Left lung (tissue), 10 donors: ENCODE data around the gene MMUT. TPM values are rescaled to one million over a fixed set of nuclear protein-coding genes. Genes with fewer than 3 reads are reported as not detected.
"Not testable (repeated sequence)": the region's sequence is repeated elsewhere in the genome, so short reads cannot be mapped to it uniquely, and the experiment has no call there.

Experiments used
- ATAC-seq: fragments of 200-7000 bp; cut with Tn5 transposase; one replicate; pipeline ENCODE4 v1.9.1; 2020; ENCODE audit warnings: moderate library complexity
- DNase-seq, 4 donors: peaks; one replicate each; pipeline ENCODE4 v3.0.0-alpha.2; 2013 to 2020
- H3K27ac ChIP-seq, 2 donors: fragments of 200-600 bp; sonication (generic) in 1 of 2; one replicate each; pipeline versions ENCODE4 v1.5.0 to v1.8.0; 2020 to 2021
- H3K27me3 ChIP-seq, 2 donors: fragments of 200-600 bp; sonication (generic) in 1 of 2; one replicate each; pipeline versions ENCODE4 v1.5.0 to v1.8.0; 2020 to 2021
- H3K36me3 ChIP-seq, 2 donors: fragments of 200-600 bp; sonication (generic) in 1 of 2; one replicate each; pipeline versions ENCODE4 v1.5.0 to v1.8.0; 2020 to 2021
- H3K4me1 ChIP-seq, 2 donors: fragments of 200-600 bp; one replicate each; pipeline ENCODE4 v1.8.0; 2021
- H3K4me3 ChIP-seq, 2 donors: fragments of 200-600 bp; sonication (generic) in 1 of 2; one replicate each; pipeline versions ENCODE4 v1.5.0 to v1.8.0; 2020 to 2021; ENCODE audit warnings: mild to moderate bottlenecking in 1 of 2
- H3K9me3 ChIP-seq, 2 donors: fragments of 200-600 bp; sonication (generic) in 1 of 2; one replicate each; pipeline versions ENCODE4 v1.5.0 to v1.8.0; 2020 to 2021
- CTCF ChIP-seq, 2 donors: fragments of 200-600 bp; sonication (generic) in 1 of 2; IDR thresholded peaks; one replicate each; pipeline versions ENCODE4 v1.5.0 to v1.8.0; 2021; ENCODE audit warnings: antibody characterized with exemption in 2 of 2
- intact Hi-C, 2 donors: fragments of 100-400 bp; cut with DNase I; formaldehyde crosslinking; loops; one replicate each; pipeline versions ENCODE4 v1.11.2 to v1.14.2; 2022
- polyA plus RNA-seq, 6 donors: library from polyadenylated mRNA; unstranded; fragments of 120-200 nt; gene quantifications; one replicate each; pipeline ENCODE4 v1.2.1, GENCODE V29; 2013; ENCODE audit not compliant: insufficient read length in 6 of 6
- total RNA-seq, 2 donors: library from RNA; stranded (reverse); fragmentation: NEBNext Ultra II Directional; extraction: Animal tissue kit (Norgen Biotek cat#: 25700); gene quantifications; one replicate each; pipeline ENCODE4 v1.2.1, GENCODE V29; 2021
- donor health status: DM: no; HTN: yes; CAD: no.
- donor health status: DM: no; HTN: no; CAD: no.

MMUT gene
- total and polyA plus RNA-seq, 8 donors, result 20.6 to 45.7 (median 33.9) TPM

- DNase-seq, result no peak
- Histone ChIP-seq H3K9me3 (no peaks in the 10 kb centered on the region), H3K27me3 (no peaks in the 10 kb centered on the region), H3K4me1 (no peaks in the 10 kb centered on the region), H3K27ac (no peak within 1 kb of the TSS), H3K36me3 (no peaks in the 10 kb centered on the region), H3K4me3 (no peak within 1 kb of the TSS)
- intact Hi-C loops, result no loop called here
- no peak for ATAC-seq
- TF ChIP-seq CTCF (IDR thresholded peaks at IDR 0.05), result no peak
Measured at GRCh38 chr6:49499623-49500022, 36.6 kb upstream of the MMUT start, which contains the start of gene GLYATL3. TSS of gene GLYATL3 (plus strand) at chr6:49499923. CDS start at chr6:49511991, 12,068 bp downstream.

- no peak for TF ChIP-seq CTCF (IDR thresholded peaks at IDR 0.05)
- Histone ChIP-seq H3K27me3 (no peaks in the 10 kb centered on the region), H3K36me3 (peaks cover 0 to 2% of the 10 kb centered on the region in 2 donors), H3K27ac (no peak overlapping the region), H3K4me3 (no peak overlapping the region), H3K9me3 (no peaks in the 10 kb centered on the region), H3K4me1 (no peaks in the 10 kb centered on the region)
- DNase-seq (no peak), ATAC-seq (no peak)
- intact Hi-C loops, result no loop called here
Measured at GRCh38 chr6:49499126-49499525, 36.1 kb upstream of the MMUT start.

- DNase-seq (no peak), ATAC-seq (no peak)
- Histone ChIP-seq H3K27ac (no peak overlapping the region), H3K9me3 (no peaks in the 10 kb centered on the region), H3K27me3 (no peaks in the 10 kb centered on the region), H3K4me3 (no peak overlapping the region), H3K4me1 (no peaks in the 10 kb centered on the region), H3K36me3 (peaks cover 0 to 20% of the 10 kb centered on the region in 2 donors)
- intact Hi-C loops, result no loop called here
- TF ChIP-seq CTCF (IDR thresholded peaks at IDR 0.05), result no peak
Measured at GRCh38 chr6:49497304-49497703, 34.3 kb upstream of the MMUT start.

- H3K4me3 ChIP-seq, result no peak overlapping the region
- intact Hi-C loops, result no loop called here
- no peaks in the 10 kb centered on the region for H3K4me1 ChIP-seq
- no peaks in the 10 kb centered on the region for H3K9me3 ChIP-seq
- H3K27ac ChIP-seq, result no peak overlapping the region
- H3K36me3 ChIP-seq, result peaks cover 0 to 54% of the 10 kb centered on the region in 2 donors
- no peak for DNase-seq
- no peak for TF ChIP-seq CTCF (IDR thresholded peaks at IDR 0.05)
- ATAC-seq, result no peak
- H3K27me3 ChIP-seq, result no peaks in the 10 kb centered on the region
Measured at GRCh38 chr6:49490633-49491032, 27.6 kb upstream of the MMUT start.

- H3K27ac ChIP-seq, H3K4me3 ChIP-seq, intact Hi-C loops, H3K9me3 ChIP-seq, ATAC-seq, H3K4me1 ChIP-seq, H3K27me3 ChIP-seq: not testable (repeated sequence)
- H3K36me3 ChIP-seq, result peaks cover 0 to 27% of the 10 kb centered on the region in 2 donors
- peak in 1 of 4 donors; percentile 46 for DNase-seq
Measured at GRCh38 chr6:49483380-49483779, 20.3 kb upstream of the MMUT start.

GRCh38 chr6:49481846-49482245, 18.8 kb upstream of the MMUT start:
- DNase-seq, result peak in 1 of 4 donors; percentile 55
- H3K9me3 ChIP-seq, ATAC-seq, H3K4me3 ChIP-seq, intact Hi-C loops, H3K4me1 ChIP-seq, H3K27ac ChIP-seq, H3K27me3 ChIP-seq: not testable (repeated sequence)
- H3K36me3 ChIP-seq, result peaks cover 0 to 26% of the 10 kb centered on the region in 2 donors
